ENCODE measurements around the gene TSC2. TPM values are rescaled to one million over a fixed set of nuclear protein-coding genes. Genes with fewer than 3 reads are reported as not detected.
A peak's percentile ranks its signal among the peaks of the same experiment; 100 is the strongest.
"Not testable (repeated sequence)": the region's sequence is repeated elsewhere in the genome, so short reads cannot be mapped to it uniquely, and the experiment has no call there.

Gene TSC2
- total RNA-seq, 4 donors from 2014 or later = 101 to 148 (median 109) TPM

- H3K27me3 ChIP-seq; DNase-seq; H3K36me3 ChIP-seq; H3K4me3 ChIP-seq (replicated peaks in 1 of 3); intact Hi-C loops (cut with DNase I); H3K9me3 ChIP-seq: not testable (repeated sequence)
- H3K4me1 ChIP-seq = peaks cover 21 to 57% of the 10 kb centered on the region in 2 donors
- peak overlapping the region; percentile 70 to 87 (median 82) for H3K27ac ChIP-seq
- 32 to 100% methylated on average over 1 to 3 of the region's 11 CpGs for WGBS, 2 donors
Measured at GRCh38 chr16:2124377-2124693, 76.5 kb downstream of the TSC2 start.

DNA sequence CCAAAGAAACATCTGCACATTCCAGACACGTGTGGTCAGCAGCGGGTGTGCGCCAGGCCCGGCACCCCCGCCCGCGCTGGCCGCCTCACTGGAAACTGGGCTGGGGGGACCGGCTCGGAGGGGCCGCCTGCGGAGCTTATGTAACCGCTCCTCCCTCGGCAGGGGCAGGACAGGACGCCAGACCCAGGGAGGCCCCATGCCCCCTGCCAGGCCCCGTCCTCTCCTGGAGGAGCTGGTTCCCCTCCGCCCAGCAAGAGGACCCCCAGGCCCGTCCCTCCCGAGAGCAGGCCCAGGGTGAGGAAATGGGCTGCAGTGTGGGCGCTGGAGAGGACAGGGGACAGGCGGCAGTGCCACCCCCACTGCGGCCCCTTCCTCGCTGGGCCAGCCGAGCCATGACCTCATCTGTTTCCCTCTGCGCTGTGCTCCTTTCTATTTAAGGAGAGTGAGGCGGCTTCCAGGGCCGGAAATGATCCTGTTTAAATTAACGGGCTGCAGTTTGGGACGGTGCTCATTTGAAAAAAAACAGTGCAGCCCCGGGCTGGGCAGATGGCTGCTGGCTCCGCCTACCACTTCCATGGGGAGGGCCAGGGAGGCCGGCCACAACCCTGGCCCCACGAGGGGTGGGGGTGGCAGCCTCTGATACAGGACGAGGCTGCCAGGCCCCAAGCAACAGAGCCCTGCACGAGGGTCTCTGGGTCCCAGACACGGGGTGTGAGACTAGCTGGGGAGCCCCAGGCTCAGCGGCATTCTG lies 77.1 kb downstream of the TSC2 start:
- H3K4me3 ChIP-seq (replicated peaks in 1 of 3); H3K27me3 ChIP-seq; H3K36me3 ChIP-seq; H3K9me3 ChIP-seq; intact Hi-C loops (cut with DNase I): not testable (repeated sequence)
- WGBS, 2 donors = 44% methylated on average over 13 to 24 of the region's 37 CpGs
- H3K4me1 ChIP-seq = peaks cover 21 to 57% of the 10 kb centered on the region in 2 donors
- peak in 1 of 2 donors; percentile 17 for DNase-seq
- H3K27ac ChIP-seq = peak overlapping the region; percentile 70 to 87 (median 82)

DNA sequence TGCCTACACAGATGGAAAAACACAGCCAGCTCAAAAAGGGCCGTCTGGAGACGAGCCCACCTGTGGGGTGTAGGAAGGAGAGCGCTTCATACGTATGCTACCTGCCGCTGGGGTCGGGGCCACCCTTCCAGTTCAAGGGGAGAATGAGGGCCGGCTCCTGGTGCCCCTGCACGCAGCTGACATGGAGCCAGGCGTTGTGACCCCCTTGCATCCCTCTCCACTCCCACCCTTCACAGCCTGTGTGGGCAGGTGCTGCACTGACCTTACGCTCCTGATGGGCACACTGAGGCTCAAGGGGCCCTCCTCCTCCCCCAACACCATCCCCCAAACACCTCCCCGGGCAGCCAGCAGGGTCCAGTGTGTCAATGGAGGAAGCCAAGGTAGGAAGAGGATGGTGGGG lies 77.8 kb downstream of the TSC2 start:
- intact Hi-C loops (cut with DNase I); H3K4me3 ChIP-seq (replicated peaks in 1 of 3); H3K36me3 ChIP-seq; H3K27me3 ChIP-seq; H3K9me3 ChIP-seq; DNase-seq: not testable (repeated sequence)
- peak overlapping the region in 2 of 3 donors; percentile 82 to 87 for H3K27ac ChIP-seq
- 64 to 73% methylated on average over 3 to 8 of the region's 11 CpGs for WGBS, 2 donors
- peaks cover 21 to 57% of the 10 kb centered on the region in 2 donors for H3K4me1 ChIP-seq

DNA sequence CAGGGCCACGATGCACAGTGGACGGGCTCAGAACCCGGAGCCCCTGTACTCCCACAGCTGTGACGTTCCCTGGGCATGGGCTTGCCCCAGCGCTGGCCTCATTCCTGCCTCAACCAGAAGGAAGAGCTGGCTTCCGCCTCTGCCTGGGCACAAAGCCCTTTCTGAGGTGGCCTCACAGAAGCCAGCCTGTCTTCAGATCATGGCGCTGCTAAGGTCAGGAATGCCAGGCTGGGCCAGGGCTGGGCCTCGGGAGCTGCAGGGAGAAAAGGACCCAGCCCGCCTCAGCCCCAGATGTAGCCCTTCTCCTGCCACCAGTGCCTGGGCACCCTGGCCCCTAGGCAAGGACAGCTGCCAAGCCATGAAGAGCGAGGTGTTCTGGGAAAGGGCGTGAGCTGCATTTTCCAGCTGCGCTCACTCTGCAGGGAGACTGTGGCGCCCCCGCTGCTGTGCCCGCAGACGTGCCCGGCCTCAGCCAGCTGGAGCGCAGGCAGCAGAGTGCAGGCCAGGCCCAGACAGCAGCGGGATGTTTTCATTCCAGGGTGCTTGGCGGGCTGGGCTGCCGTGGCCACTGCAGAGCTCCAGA lies 78.5 kb downstream of the TSC2 start:
- H3K36me3 ChIP-seq; intact Hi-C loops (cut with DNase I); H3K9me3 ChIP-seq; H3K27me3 ChIP-seq; H3K4me3 ChIP-seq (replicated peaks in 1 of 3); DNase-seq: not testable (repeated sequence)
- Histone ChIP-seq H3K27ac (peak overlapping the region in 2 of 3 donors; percentile 58 to 87), H3K4me1 (peaks cover 21 to 57% of the 10 kb centered on the region in 2 donors)
- WGBS, 2 donors = 68 to 70% methylated on average over 10 to 17 of the region's 21 CpGs

GRCh38 chr16:2126928-2127556 lies 79.3 kb downstream of the TSC2 start:
- 86 to 93% methylated on average over 6 to 25 of the region's 31 CpGs for WGBS, 2 donors
- H3K36me3 ChIP-seq; intact Hi-C loops (cut with DNase I); H3K4me3 ChIP-seq (replicated peaks in 1 of 3); H3K9me3 ChIP-seq; DNase-seq; H3K27me3 ChIP-seq: not testable (repeated sequence)
- Histone ChIP-seq H3K4me1 (peaks cover 21 to 53% of the 10 kb centered on the region in 2 donors), H3K27ac (peak overlapping the region in 2 of 3 donors; percentile 51 to 58)

- intact Hi-C loops (cut with DNase I); H3K4me3 ChIP-seq (replicated peaks in 1 of 3); H3K9me3 ChIP-seq; H3K36me3 ChIP-seq; H3K27me3 ChIP-seq: not testable (repeated sequence)
- peak overlapping the region in 2 of 3 donors; percentile 28 to 58 for H3K27ac ChIP-seq
- WGBS, 2 donors = 67% methylated on average over 3 of the region's 3 CpGs; no CpG with 5 or more reads in 1 of the 2 donors
- DNase-seq = peak in 1 of 2 donors; percentile 46
- peaks cover 21 to 48% of the 10 kb centered on the region in 2 donors for H3K4me1 ChIP-seq
Measured at GRCh38 chr16:2127630-2128280, 80.0 kb downstream of the TSC2 start.

- H3K27me3 ChIP-seq; H3K4me3 ChIP-seq (replicated peaks in 1 of 3); intact Hi-C loops (cut with DNase I); H3K9me3 ChIP-seq; H3K36me3 ChIP-seq; H3K27ac ChIP-seq; DNase-seq: not testable (repeated sequence)
- WGBS, 2 donors = 72 to 88% methylated on average over 9 of the region's 11 CpGs
- H3K4me1 ChIP-seq = peaks cover 21 to 41% of the 10 kb centered on the region in 2 donors
Measured at GRCh38 chr16:2129251-2129650, 81.5 kb downstream of the TSC2 start.

DNA sequence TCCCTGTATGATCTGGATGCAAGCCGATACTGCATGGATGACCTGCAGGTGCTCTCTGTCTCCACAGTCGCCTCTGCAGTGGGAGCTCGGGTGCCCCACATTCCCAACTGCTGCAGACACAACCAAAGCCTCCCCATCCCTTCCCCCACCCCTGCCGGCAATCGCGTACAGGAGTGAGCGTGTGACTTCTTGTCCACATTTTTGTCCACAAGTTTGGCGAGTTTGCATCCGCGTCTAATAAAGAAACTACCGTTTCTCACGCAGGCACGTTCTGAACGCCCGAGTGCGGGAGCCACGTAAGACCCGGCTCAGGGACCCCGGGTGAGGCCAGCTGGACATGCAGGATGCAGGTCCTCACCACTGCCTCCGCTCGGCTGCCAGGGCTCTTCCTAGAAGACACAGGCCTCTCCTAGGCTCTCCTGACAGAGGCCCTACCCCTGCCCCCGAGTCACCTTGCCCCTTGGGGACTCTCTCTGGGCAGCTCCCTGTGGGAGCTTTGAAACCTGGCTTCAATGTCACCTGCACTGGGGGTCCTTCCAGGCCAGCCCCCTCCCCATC lies 82.2 kb downstream of the TSC2 start:
- 87 to 88% methylated on average over 11 to 19 of the region's 22 CpGs for WGBS, 2 donors
- H3K27ac ChIP-seq; H3K4me3 ChIP-seq (replicated peaks in 1 of 3); H3K9me3 ChIP-seq; H3K27me3 ChIP-seq; H3K36me3 ChIP-seq; intact Hi-C loops (cut with DNase I); DNase-seq: not testable (repeated sequence)
- peaks cover 15 to 34% of the 10 kb centered on the region in 2 donors for H3K4me1 ChIP-seq

DNA sequence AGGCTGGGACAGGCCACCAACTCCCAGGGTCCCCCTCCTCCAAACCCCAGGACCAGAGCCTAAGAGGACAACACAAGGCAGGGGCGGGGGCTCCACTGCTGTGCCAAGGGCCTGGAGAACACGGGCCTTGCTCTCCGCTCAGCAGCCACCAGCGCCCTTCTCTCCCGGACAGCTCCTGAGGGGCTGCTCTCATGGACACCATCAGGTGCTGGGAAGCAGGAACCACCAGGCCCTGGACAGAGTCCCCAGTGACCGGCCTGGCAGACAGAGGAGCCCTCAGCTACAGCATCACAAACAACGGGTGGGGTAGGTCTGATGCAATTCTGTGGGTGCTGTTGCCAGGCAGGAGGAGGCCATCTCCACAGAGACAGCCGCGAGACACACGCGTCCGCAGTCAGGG lies 86.0 kb downstream of the TSC2 start:
- H3K36me3 ChIP-seq; H3K27me3 ChIP-seq; DNase-seq; intact Hi-C loops (cut with DNase I); H3K4me1 ChIP-seq; H3K27ac ChIP-seq; H3K4me3 ChIP-seq (replicated peaks in 1 of 3); H3K9me3 ChIP-seq: not testable (repeated sequence)
- 100% methylated on average over 2 of the region's 12 CpGs; no CpG with 5 or more reads in 1 of the 2 donors for WGBS, 2 donors

GRCh38 chr16:2135071-2135470 lies 87.3 kb downstream of the TSC2 start:
- Histone ChIP-seq H3K4me3 (replicated peaks in 1 of 3) (peak overlapping the region in 2 of 3 donors; percentile 44 to 45), H3K27ac (peak overlapping the region in 1 of 3 donors; percentile 41)
- H3K27me3 ChIP-seq; intact Hi-C loops (cut with DNase I); H3K36me3 ChIP-seq; H3K9me3 ChIP-seq; H3K4me1 ChIP-seq; DNase-seq: not testable (repeated sequence)
- WGBS, 2 donors = 0% methylated on average over 6 to 8 of the region's 42 CpGs
